Heart right ventricle (tissue), 16 donors: ENCODE measurements around the gene GABRR2. TPM values are rescaled to one million over a fixed set of nuclear protein-coding genes. Genes with fewer than 3 reads are reported as not detected.

Experiments
- ATAC-seq, 8 donors: fragments of 200-7000 bp; cut with Tn5 transposase; one replicate each; pipeline ENCODE4 v1.9.1; 2020; ENCODE audit warnings: mild to moderate bottlenecking in 8 of 8, moderate library complexity in 8 of 8, moderate number of reproducible peaks in 1 of 8
- DNase-seq, 2 donors: peaks; one replicate each; pipeline ENCODE4 v3.0.0-alpha.2; 2020
- H3K27ac ChIP-seq, 10 donors: fragments of 200-600 bp; sonication (generic) in 2 of 10; one replicate each; pipeline versions ENCODE4 v1.5.0 to v1.8.0; 2020 to 2022; ENCODE audit warnings: mild to moderate bottlenecking in 3 of 10
- H3K27me3 ChIP-seq, 7 donors: fragments of 200-600 bp; one replicate each; pipeline ENCODE4 v1.8.0; 2021 to 2022; ENCODE audit warnings: mild to moderate bottlenecking in 2 of 7
- H3K36me3 ChIP-seq, 9 donors: fragments of 200-600 bp; sonication (generic) in 1 of 9; one replicate each; pipeline versions ENCODE4 v1.5.0 to v1.8.0; 2020 to 2022; ENCODE audit warnings: mild to moderate bottlenecking in 2 of 9
- H3K4me1 ChIP-seq, 9 donors: fragments of 200-600 bp; sonication (generic) in 1 of 9; one replicate each; pipeline versions ENCODE4 v1.5.0 to v1.8.0; 2020 to 2022; ENCODE audit warnings: mild to moderate bottlenecking in 4 of 9
- H3K4me3 ChIP-seq, 10 donors: fragments of 200-600 bp; sonication (generic) in 2 of 10; one replicate each; pipeline versions ENCODE4 v1.5.0 to v1.8.0; 2020 to 2022; ENCODE audit warnings: mild to moderate bottlenecking in 7 of 10, moderate library complexity in 2 of 10
- H3K9me3 ChIP-seq, 11 donors: fragments of 200-600 bp in 10 of 11; sonication (generic) in 2 of 11; one replicate each; pipeline versions ENCODE4 v1.5.0 to v1.8.0; 2013 to 2022; ENCODE audit warnings: mild to moderate bottlenecking in 2 of 11, control low read depth in 1 of 11, moderate library complexity in 1 of 11
- CTCF ChIP-seq, 9 donors: fragments of 200-600 bp; sonication (generic) in 2 of 9; IDR thresholded peaks; one replicate each; pipeline versions ENCODE4 v1.5.0 to v1.8.0; 2021 to 2022; ENCODE audit warnings: antibody characterized with exemption in 9 of 9, mild to moderate bottlenecking in 5 of 9, moderate library complexity in 1 of 9
- WGBS, 2 donors: extraction: QIAGEN DNeasy Blood & Tissue Kit; methylation state at CpG; one replicate each; pipeline ENCODE4 v1.1.7; 2013; ENCODE audit warnings: inconsistent platforms in 1 of 2; 5-methylcytosine and 5-hydroxymethylcytosine counted together
- intact Hi-C, 10 donors: fragments of 100-400 bp; cut with DNase I; formaldehyde crosslinking; loops; one replicate each; pipeline versions ENCODE4 v1.11.1 to v1.14.2; 2022
- polyA plus RNA-seq, 2 donors: library from polyadenylated mRNA; stranded (reverse); fragments of 200-250 nt; gene quantifications; one replicate each; pipeline ENCODE4 v1.2.3, GENCODE V29; 2013
- total RNA-seq, 10 donors: library from RNA; stranded (reverse); fragmentation: NEBNext Ultra II Directional in 3 of 10; extraction: Animal tissue kit (Norgen Biotek cat#: 25700) in 3 of 10; gene quantifications; one replicate each; pipeline versions ENCODE4 v1.2.1 to v1.2.4, GENCODE V29; 2021 to 2023
- donor health status: Arrhythmogenic right ventricular cardiomyopathy.
- donor health status: ischemic (EF 13 %, LVEDD 7.1; RV severe dilation, severe dysfunction).
- donor health status: healthy with polysubstance abuse.
- donor health status: DM: no; HTN: yes; CAD: no.
- donor health status: DM: no; HTN: no; CAD: no.
- donor health status: ischemic (EF 25% LVEDD 6.9; RV normal size, moderate dysfunction).
- donor health status: ischemic (EF 25% LVEDD 5.7; RV mildly dilated, moderate dysfunction).
- donor health status: healthy.
- donor health status: DM: yes; HTN: yes; CAD: no.
- donor health status: Ischemic cardiomyopathy.
- donor health status: ischemic (EF 35%, LVEDD 5.7; RV mildly dilated, moderate dysfunction).
- donor health status: nonischemic (EF 11% LVEDD 7.7; RV severe dilation, severe dysfunction).
- donor health status: DM: yes; HTN: yes; CAD: no.
- donor health status: PGD.
- donor health status: ischemic (EF 29% LVEDD 5.4; RV normal size, mild dysfunction).
- donor health status: nonischemic (EF 23%, LVEDD 6.1; RV moderate dilation, normal function).

The GABRR2 gene
- total and polyA plus RNA-seq, 12 donors, result 0.14 to 1.2 (median 0.45) TPM; not detected in 3

- Histone ChIP-seq H3K4me1 (peaks cover 7 to 51% (median 36%) of the 10 kb centered on the region in 9 donors), H3K36me3 (no peaks in the 10 kb centered on the region), H3K27ac (peak overlapping the region in 7 of 10 donors; percentile 93 to 100 (median 99)), H3K27me3 (no peaks in the 10 kb centered on the region), H3K4me3 (peak overlapping the region in 5 of 10 donors; percentile 75 to 95 (median 93)), H3K9me3 (no peaks in the 10 kb centered on the region)
- DNase-seq, result no peak
- WGBS, 2 donors, result 81 to 92% methylated on average over 2 of the region's 2 CpGs
- no peak for ATAC-seq
- TF ChIP-seq CTCF (IDR thresholded peaks at IDR 0.05), result no peak
- intact Hi-C loops, result loop anchor here in 6 of 10 donors (5.0 to 10.0 kb wide), 4 partner anchors 42 to 369 kb away; partner anchors contain the start of gene PNRC1 (in 5 of the 6)
Observed at GRCh38 chr6:89353702-89354392, 38.7 kb upstream of the GABRR2 start.

- peak overlapping the region; percentile 93 to 100 (median 98) for H3K27ac ChIP-seq
- ATAC-seq (peak in 1 of 8 donors; percentile 35), DNase-seq (peak in 1 of 2 donors; percentile 35)
- no peaks in the 10 kb centered on the region for H3K27me3 ChIP-seq
- no peaks in the 10 kb centered on the region for H3K36me3 ChIP-seq
- no peak for TF ChIP-seq CTCF (IDR thresholded peaks at IDR 0.05)
- intact Hi-C loops, result loop anchor here in 6 of 10 donors (5.0 to 10.0 kb wide), 4 partner anchors 41 to 368 kb away; partner anchors contain the start of gene PNRC1 (in 5 of the 6)
- peaks cover 9 to 58% (median 43%) of the 10 kb centered on the region in 9 donors for H3K4me1 ChIP-seq
- peak overlapping the region; percentile 66 to 95 (median 83) for H3K4me3 ChIP-seq
- H3K9me3 ChIP-seq, result no peaks in the 10 kb centered on the region
- WGBS, 2 donors, result 43 to 47% methylated on average over 27 of the region's 27 CpGs
Observed at GRCh38 chr6:89353118-89353556, 38.0 kb upstream of the GABRR2 start.

GRCh38 chr6:89352278-89353117, 37.4 kb upstream of the GABRR2 start, which contains the start of gene UBE2J1:
Gene UBE2J1, minus strand, starts transcription at chr6:89352722. Its CDS starts 153 bp downstream, at chr6:89352569.
- peak in 1 of 9 donors; percentile 5 for TF ChIP-seq CTCF (IDR thresholded peaks at IDR 0.05)
- peaks cover 16 to 61% (median 49%) of the 10 kb centered on the region in 9 donors for H3K4me1 ChIP-seq
- no peaks in the 10 kb centered on the region for H3K9me3 ChIP-seq
- DNase-seq, result peak; percentile 95 to 97
- WGBS, 2 donors, result 0 to 1% methylated on average over 87 to 102 of the region's 102 CpGs
- intact Hi-C loops, result loop anchor here in 6 of 10 donors (5.0 to 10.0 kb wide), 4 partner anchors 40 to 368 kb away; partner anchors contain the start of gene PNRC1 (in 5 of the 6)
- H3K27ac ChIP-seq, result peak within 1 kb of the TSS; percentile 93 to 100 (median 98)
- no peaks in the 10 kb centered on the region for H3K36me3 ChIP-seq
- no peaks in the 10 kb centered on the region for H3K27me3 ChIP-seq
- peak within 1 kb of the TSS; percentile 66 to 95 (median 83) for H3K4me3 ChIP-seq
- peak; percentile 94 to 98 (median 96) for ATAC-seq
